Astrocyte (in vitro differentiated cells and primary cell): ENCODE results near the gene AJAP1. TPM values are rescaled to one million over a fixed set of nuclear protein-coding genes. Genes with fewer than 3 reads are reported as not detected.

Source experiments
- DNase-seq: peaks from one replicate; pipeline ENCODE4 v3.0.0-alpha.2; 2010; ENCODE audit warnings: low read depth
- FAIRE-seq: peaks from 2 replicates; lab custom pipeline; 2011; peaks lifted over from hg19 to GRCh38; lab: Jason Lieb, UNC
- H2AFZ ChIP-seq: 2 replicates; pipeline ENCODE4 v1.6.0; 2012; ENCODE audit warnings: low read depth, low read length, inconsistent platforms
- H3K27ac ChIP-seq: 2 replicates; pipeline ENCODE4 v1.5.1; 2011; ENCODE audit warnings: low read depth, low read length, inconsistent platforms
- H3K27me3 ChIP-seq: 2 replicates; pipeline ENCODE4 v1.6.0; 2011; ENCODE audit warnings: low read length, inconsistent platforms; ENCODE audit not compliant: insufficient read depth
- H3K36me3 ChIP-seq: 2 replicates; pipeline ENCODE4 v1.5.1; 2011; ENCODE audit warnings: low read length, inconsistent platforms; ENCODE audit not compliant: insufficient read depth
- H3K4me1 ChIP-seq: 2 replicates; pipeline ENCODE4 v1.5.1; 2011; ENCODE audit warnings: low read length, inconsistent platforms; ENCODE audit not compliant: insufficient read depth
- H3K4me2 ChIP-seq: 2 replicates; pipeline ENCODE4 v1.6.0; 2012; ENCODE audit warnings: low read length, inconsistent platforms
- H3K4me3 ChIP-seq: 2 replicates; pipeline ENCODE4 v1.5.1; 2011; ENCODE audit warnings: low read depth, mild to moderate bottlenecking, low read length, inconsistent platforms; ENCODE audit not compliant: insufficient read depth
- H3K79me2 ChIP-seq: 2 replicates; pipeline ENCODE4 v1.6.0; 2012; ENCODE audit warnings: mild to moderate bottlenecking, low read length, inconsistent platforms; ENCODE audit not compliant: insufficient read depth
- H3K9ac ChIP-seq: 2 replicates; pipeline ENCODE4 v1.6.0; 2012; ENCODE audit warnings: mild to moderate bottlenecking, low read length, inconsistent platforms
- H3K9me3 ChIP-seq: 2 replicates; pipeline ENCODE4 v1.5.1; 2012; ENCODE audit warnings: low read depth, mild to moderate bottlenecking, low read length, inconsistent platforms; ENCODE audit not compliant: insufficient read depth
- H4K20me1 ChIP-seq: 2 replicates; pipeline ENCODE4 v1.6.0; 2012; ENCODE audit warnings: low read length, inconsistent platforms; ENCODE audit not compliant: insufficient read depth
- H3K27ac Mint-ChIP-seq: one replicate; pipeline ENCODE4 v1.8.0; 2021; ENCODE audit warnings: mild to moderate bottlenecking, mixed read lengths; ENCODE audit not compliant: unreplicated experiment
- H3K27me3 Mint-ChIP-seq: one replicate; pipeline ENCODE4 v1.8.0; 2021; ENCODE audit warnings: low read depth, mixed read lengths; ENCODE audit not compliant: unreplicated experiment
- H3K36me3 Mint-ChIP-seq: one replicate; pipeline ENCODE4 v1.8.0; 2021; ENCODE audit warnings: low read depth, mixed read lengths; ENCODE audit not compliant: unreplicated experiment
- H3K4me1 Mint-ChIP-seq: one replicate; pipeline ENCODE4 v1.8.0; 2021; ENCODE audit warnings: low read depth, mixed read lengths; ENCODE audit not compliant: unreplicated experiment
- H3K4me3 Mint-ChIP-seq: one replicate; pipeline ENCODE4 v1.8.0; 2021; ENCODE audit warnings: mild to moderate bottlenecking, moderate library complexity, mixed read lengths; ENCODE audit not compliant: unreplicated experiment
- H3K9me3 Mint-ChIP-seq: one replicate; pipeline ENCODE4 v1.8.0; 2021; ENCODE audit warnings: mild to moderate bottlenecking, mixed read lengths; ENCODE audit not compliant: unreplicated experiment
- CTCF ChIP-seq: IDR thresholded peaks from 2 replicates; pipeline ENCODE4 v1.5.1; 2011; ENCODE audit warnings: low read depth, mild to moderate bottlenecking, inconsistent platforms, low read length, moderate library complexity; ENCODE audit not compliant: insufficient read depth
- EZH2 ChIP-seq: IDR thresholded peaks from 2 replicates; pipeline ENCODE4 v1.6.1; 2012; ENCODE audit warnings: mild to moderate bottlenecking, low read length, inconsistent platforms; ENCODE audit not compliant: insufficient read depth
- total RNA-seq: library from RNA; stranded (reverse); gene quantifications from 2 replicates; pipeline ENCODE4 v1.2.1, GENCODE V29; 2021

The AJAP1 gene
- total RNA-seq, 1 donor from 2014 or later = 0.34 TPM

GRCh38 chr1:4668743-4669700 is 14.6 kb downstream of the AJAP1 start:
- Histone ChIP-seq H3K4me1 (no peaks in the 10 kb centered on the region), H3K9me3 (no peaks in the 10 kb centered on the region), H2AFZ (no peak overlapping the region), H3K36me3 (no peaks in the 10 kb centered on the region), H3K9ac (peak overlapping the region; percentile 41), H3K4me2 (no peak overlapping the region), H3K79me2 (no peaks in the 10 kb centered on the region), H3K4me3 (no peak overlapping the region), H4K20me1 (no peaks in the 10 kb centered on the region), H3K27me3 (no peaks in the 10 kb centered on the region), H3K27ac (peak overlapping the region; percentile 58)
- peaks cover 1% of the 10 kb centered on the region for H3K36me3 Mint-ChIP-seq
- peaks cover 6% of the 10 kb centered on the region for H3K9me3 Mint-ChIP-seq
- no peak for TF ChIP-seq CTCF
- no peak for TF ChIP-seq EZH2
- DNase-seq (peak; percentile 59), FAIRE-seq (no peak)
- peaks cover 7% of the 10 kb centered on the region for H3K4me1 Mint-ChIP-seq
- H3K27me3 Mint-ChIP-seq = peaks cover 25% of the 10 kb centered on the region
- no peak overlapping the region for H3K4me3 Mint-ChIP-seq
- no peak overlapping the region for H3K27ac Mint-ChIP-seq

- Histone ChIP-seq H3K9me3 (no peaks in the 10 kb centered on the region), H3K79me2 (no peaks in the 10 kb centered on the region), H3K27ac (no peak overlapping the region), H2AFZ (no peak overlapping the region), H3K27me3 (no peaks in the 10 kb centered on the region), H3K9ac (no peak overlapping the region), H3K36me3 (no peaks in the 10 kb centered on the region), H3K4me3 (no peak overlapping the region), H3K4me2 (no peak overlapping the region), H4K20me1 (no peaks in the 10 kb centered on the region), H3K4me1 (no peaks in the 10 kb centered on the region)
- FAIRE-seq = no peak
- Mint-ChIP-seq H3K27me3 (peaks cover 17% of the 10 kb centered on the region), H3K27ac (no peak overlapping the region), H3K4me3 (no peak overlapping the region), H3K4me1 (peaks cover 7% of the 10 kb centered on the region), H3K9me3 (peaks cover 2% of the 10 kb centered on the region), H3K36me3 (peaks cover 1% of the 10 kb centered on the region)
- DNase-seq = no peak
- TF ChIP-seq EZH2 (no peak), CTCF (no peak)
Measured at GRCh38 chr1:4670265-4670664, 15.9 kb downstream of the AJAP1 start.

- H3K4me3 Mint-ChIP-seq = no peak overlapping the region
- no peaks in the 10 kb centered on the region for H3K36me3 ChIP-seq
- peaks cover 4% of the 10 kb centered on the region for H3K36me3 Mint-ChIP-seq
- no peaks in the 10 kb centered on the region for H3K27me3 ChIP-seq
- H3K79me2 ChIP-seq = no peaks in the 10 kb centered on the region
- no peak for DNase-seq
- H2AFZ ChIP-seq = no peak overlapping the region
- H3K27ac ChIP-seq = no peak overlapping the region
- H3K27me3 Mint-ChIP-seq = peaks cover 21% of the 10 kb centered on the region
- no peak overlapping the region for H3K4me2 ChIP-seq
- no peaks in the 10 kb centered on the region for H3K4me1 ChIP-seq
- H3K9ac ChIP-seq = no peak overlapping the region
- no peak overlapping the region for H3K4me3 ChIP-seq
- no peaks in the 10 kb centered on the region for H3K9me3 ChIP-seq
- no peak for FAIRE-seq
- no peaks in the 10 kb centered on the region for H4K20me1 ChIP-seq
- H3K9me3 Mint-ChIP-seq = peaks cover 2% of the 10 kb centered on the region
- no peak for TF ChIP-seq CTCF
- no peak for TF ChIP-seq EZH2
- H3K27ac Mint-ChIP-seq = no peak overlapping the region
- peaks cover 7% of the 10 kb centered on the region for H3K4me1 Mint-ChIP-seq
Measured at GRCh38 chr1:4671828-4672227, 17.4 kb downstream of the AJAP1 start.
